Activated CD4-positive, alpha-beta T cell treated with anti-CD3 and anti-CD28 coated beads, Interleukin-2, amount 50 U/mL, for 48 hours (primary cell): ENCODE results near the gene RAB12.

Source experiments
- DNase-seq, 2 experiments: peaks; one replicate each; pipeline ENCODE4 v3.0.0-alpha.2; 2020

Gene RAB12

GRCh38 chr18:8685914-8686216, 76.6 kb downstream of the RAB12 start:
- DNase-seq: no peak

- DNase-seq: no peak
These were observed 77.4 kb downstream of the RAB12 start for GRCh38 chr18:8686611-8687010.

- DNase-seq: no peak
These were observed 79.1 kb downstream of the RAB12 start for GRCh38 chr18:8688216-8688800.

- DNase-seq: no peak
These were observed 79.6 kb downstream of the RAB12 start for GRCh38 chr18:8688816-8689215.
